NCI-H2196 (cell line): Measurements from ENCODE around the gene PABPC1L.

Source experiments
- DNase-seq: peaks from one replicate; lab custom pipeline; 2025; ENCODE audit not compliant: unreplicated experiment; lab: John Stamatoyannopoulos, UW

The PABPC1L gene

GRCh38 chr20:44942264-44942973 is 32.6 kb downstream of the PABPC1L start:
- no peak for DNase-seq

GRCh38 chr20:44943828-44944227 is 34.0 kb downstream of the PABPC1L start:
- no peak for DNase-seq

GRCh38 chr20:44945261-44945660 is 35.4 kb downstream of the PABPC1L start:
- DNase-seq, result no peak

- no peak for DNase-seq
Observed at GRCh38 chr20:44946271-44946852, 36.5 kb downstream of the PABPC1L start.

GRCh38 chr20:44948107-44948506 is 38.2 kb downstream of the PABPC1L start:
- no peak for DNase-seq

- DNase-seq, result no peak
Observed at GRCh38 chr20:44948513-44948912, 38.7 kb downstream of the PABPC1L start.

- no peak for DNase-seq
Observed at GRCh38 chr20:44950368-44950767, 40.5 kb downstream of the PABPC1L start.

GRCh38 chr20:44952731-44953130 is 42.9 kb downstream of the PABPC1L start:
- no peak for DNase-seq

- no peak for DNase-seq
Observed at GRCh38 chr20:44954211-44954610, 44.4 kb downstream of the PABPC1L start.

GRCh38 chr20:44955270-44955669 is 45.4 kb downstream of the PABPC1L start:
- DNase-seq, result no peak

- no peak for DNase-seq
Observed at GRCh38 chr20:44956410-44956809, 46.5 kb downstream of the PABPC1L start.

GRCh38 chr20:44958276-44958675 is 48.4 kb downstream of the PABPC1L start:
- no peak for DNase-seq

- no peak for DNase-seq
Observed at GRCh38 chr20:44959082-44959637, 49.3 kb downstream of the PABPC1L start.

- DNase-seq, result no peak
Observed at GRCh38 chr20:44959638-44960102, 49.8 kb downstream of the PABPC1L start.

- DNase-seq, result peak; percentile 97
Observed at GRCh38 chr20:44960103-44960852, 50.4 kb downstream of the PABPC1L start, which contains the start of gene TOMM34. TSS of gene TOMM34 (minus strand) at chr20:44960397. CDS start at chr20:44960333, 64 bp downstream.

- no peak for DNase-seq
Observed at GRCh38 chr20:44961011-44961869, 51.4 kb downstream of the PABPC1L start.

- DNase-seq, result no peak
Observed at GRCh38 chr20:44961870-44962267, 52.0 kb downstream of the PABPC1L start.

GRCh38 chr20:44962483-44962882 is 52.6 kb downstream of the PABPC1L start:
- DNase-seq, result no peak

- DNase-seq, result no peak
Observed at GRCh38 chr20:44963325-44964215, 53.7 kb downstream of the PABPC1L start.

GRCh38 chr20:44965651-44966029 is 55.8 kb downstream of the PABPC1L start:
- DNase-seq, result no peak
